Measurements from ENCODE around the gene TMEM245. TPM values are rescaled to one million over a fixed set of nuclear protein-coding genes. Genes with fewer than 3 reads are reported as not detected.

TMEM245 gene
- polyA plus RNA-seq, 1 donor from 2014 or later = 14.5 TPM

Other genes starting within 250 kb of the TMEM245 start
- gene ELP1, start 185.8 kb downstream of the TMEM245 start, polyA plus RNA-seq = 14.4 TPM
- 11.4 TPM for gene ABITRAM, start 185.5 kb downstream of the TMEM245 start, polyA plus RNA-seq
- gene CTNNAL1, start 106.4 kb downstream of the TMEM245 start, polyA plus RNA-seq = 1.1 TPM
- gene FRRS1L, start 47.3 kb upstream of the TMEM245 start, polyA plus RNA-seq = not detected
- not detected for gene EPB41L4B, start 201.1 kb upstream of the TMEM245 start, polyA plus RNA-seq